Inferior parietal cortex (tissue), 1 donor: ENCODE measurements around the gene GMCL1.
"Not testable (repeated sequence)": the region's sequence is repeated elsewhere in the genome, so short reads cannot be mapped to it uniquely, and the experiment has no call there.

ENCODE experiments used
- DNase-seq: peaks from one replicate; pipeline ENCODE4 v3.0.0-alpha.2; 2016; ENCODE audit errors: extremely low spot score

Gene GMCL1

DNA sequence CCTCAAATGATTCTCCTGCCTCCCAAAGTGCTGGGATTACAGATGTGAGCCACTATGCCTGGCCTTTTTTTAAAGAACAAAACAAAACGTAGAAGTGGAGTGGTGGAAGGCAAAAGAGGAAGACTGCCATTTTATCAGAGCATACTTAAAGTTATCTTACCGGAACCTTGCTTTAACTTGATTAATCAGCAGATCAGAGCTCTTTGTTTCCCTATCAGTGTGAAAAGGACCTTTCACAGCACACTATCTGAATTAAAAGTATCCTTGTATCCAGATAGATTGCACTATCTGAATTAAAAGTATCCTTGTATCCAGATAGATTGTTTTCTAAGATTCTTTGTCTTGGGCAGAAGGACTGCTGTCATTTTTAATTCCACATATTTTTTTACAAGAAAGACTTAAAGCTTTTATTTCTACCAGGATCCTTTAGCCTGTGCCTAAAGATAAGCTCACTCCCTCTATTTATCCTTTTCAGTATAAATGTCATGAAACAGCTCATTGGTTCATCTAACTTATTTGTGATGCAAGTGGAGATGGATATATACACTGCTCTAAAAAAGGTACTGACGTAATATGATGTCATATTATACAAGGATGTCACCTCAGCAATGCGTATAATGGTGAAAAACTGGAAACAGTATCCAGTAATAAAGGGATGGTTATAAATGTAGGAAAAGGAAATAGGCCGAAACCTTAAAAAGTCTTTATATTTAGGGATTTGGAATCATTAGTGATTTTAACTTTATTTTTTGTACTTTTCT, 17.8 kb downstream of the GMCL1 start:
- DNase-seq: no peak

GRCh38 chr2:69848186-69848790, 18.8 kb downstream of the GMCL1 start:
- no peak for DNase-seq

DNA sequence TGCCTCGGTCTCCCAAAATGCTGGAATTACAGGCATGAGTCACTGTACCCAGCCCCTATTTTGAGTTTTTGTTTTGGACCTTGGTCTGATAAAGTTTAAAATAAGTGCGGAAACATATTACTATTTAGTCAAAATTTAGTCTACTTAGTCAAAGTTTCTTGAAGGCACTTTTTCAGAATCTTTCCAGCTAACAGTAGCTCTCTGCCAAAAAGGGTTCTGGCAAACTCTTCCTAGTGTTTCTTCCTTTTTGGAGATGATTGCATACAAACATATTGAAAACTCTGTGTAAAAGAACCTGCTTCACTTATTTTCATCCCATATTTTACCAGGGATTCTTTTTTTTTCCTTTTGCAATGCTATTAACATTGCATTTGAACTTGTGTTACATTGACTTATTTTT, 28.8 kb downstream of the GMCL1 start:
- no peak for DNase-seq

- no peak for DNase-seq
Measured at GRCh38 chr2:69863298-69863697, 33.8 kb downstream of the GMCL1 start.

DNA sequence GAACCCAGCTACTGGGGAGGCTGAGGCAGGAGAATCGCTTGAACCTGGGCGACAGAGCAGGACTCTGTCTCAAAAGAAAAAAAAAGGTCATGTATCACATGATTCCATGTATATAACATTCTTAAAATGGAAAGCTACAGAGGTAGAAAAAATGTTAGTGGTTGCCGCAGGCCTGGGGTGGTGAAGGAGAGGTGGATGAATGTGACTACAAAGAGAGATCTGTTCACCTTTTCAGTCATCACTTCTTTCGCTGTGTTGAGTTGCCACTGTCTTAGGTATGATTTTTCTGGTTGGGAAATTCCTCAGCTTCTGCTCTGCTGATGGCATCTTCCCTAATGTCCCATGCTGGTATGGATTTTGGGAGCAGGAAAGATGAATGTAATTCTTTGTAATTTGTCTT, 59.0 kb downstream of the GMCL1 start:
- DNase-seq: no peak

GRCh38 chr2:69889302-69889701, 59.8 kb downstream of the GMCL1 start:
- DNase-seq: no peak

DNA sequence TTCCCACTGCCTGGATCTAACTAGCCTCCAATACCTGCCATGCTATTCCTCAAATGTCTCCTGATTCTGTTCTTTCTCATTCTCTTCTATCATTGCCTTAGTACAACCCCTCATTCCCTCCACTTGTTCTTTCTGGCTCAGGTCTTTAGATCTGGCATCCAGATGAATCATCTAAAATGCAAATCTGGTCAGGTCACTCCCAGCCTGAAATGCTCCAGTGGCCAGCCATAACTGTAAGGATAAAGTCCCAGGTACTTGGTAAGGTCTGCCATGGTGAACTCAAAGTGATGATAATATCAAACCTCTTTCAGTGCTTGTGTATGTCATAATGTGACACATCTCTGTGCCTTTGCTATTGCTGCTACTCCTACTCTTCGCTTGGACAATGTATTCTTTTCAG, 61.4 kb downstream of the GMCL1 start:
- DNase-seq: no peak

- DNase-seq: not testable (repeated sequence)
Measured at GRCh38 chr2:69892838-69893424, 63.5 kb downstream of the GMCL1 start.

- peak; percentile 93 for DNase-seq
Measured at GRCh38 chr2:69893684-69894551, 64.5 kb downstream of the GMCL1 start, which contains the start of gene SNRNP27. Gene SNRNP27 (plus strand): TSS chr2:69893956. CDS start chr2:69893985, 29 bp downstream.

DNA sequence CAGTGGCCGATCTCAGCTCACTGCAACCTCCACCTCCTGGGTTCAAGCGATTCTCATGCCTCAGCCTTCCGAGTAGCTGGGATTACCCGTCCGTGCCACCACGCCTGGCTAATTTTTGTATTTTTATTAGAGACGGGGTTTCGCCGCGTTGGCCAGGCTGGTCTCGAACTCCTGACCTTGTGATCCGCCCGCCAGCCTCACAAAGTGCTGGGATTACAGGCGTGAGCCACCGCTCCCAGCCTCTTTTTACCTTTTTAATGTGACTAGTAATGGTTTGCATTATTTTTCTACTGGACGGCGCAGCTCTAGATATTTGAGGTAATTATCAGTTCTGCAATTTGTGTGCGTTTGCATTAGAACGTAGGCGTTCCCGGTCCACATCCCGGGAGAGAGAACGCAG, 65.3 kb downstream of the GMCL1 start:
- DNase-seq: not testable (repeated sequence)

DNA sequence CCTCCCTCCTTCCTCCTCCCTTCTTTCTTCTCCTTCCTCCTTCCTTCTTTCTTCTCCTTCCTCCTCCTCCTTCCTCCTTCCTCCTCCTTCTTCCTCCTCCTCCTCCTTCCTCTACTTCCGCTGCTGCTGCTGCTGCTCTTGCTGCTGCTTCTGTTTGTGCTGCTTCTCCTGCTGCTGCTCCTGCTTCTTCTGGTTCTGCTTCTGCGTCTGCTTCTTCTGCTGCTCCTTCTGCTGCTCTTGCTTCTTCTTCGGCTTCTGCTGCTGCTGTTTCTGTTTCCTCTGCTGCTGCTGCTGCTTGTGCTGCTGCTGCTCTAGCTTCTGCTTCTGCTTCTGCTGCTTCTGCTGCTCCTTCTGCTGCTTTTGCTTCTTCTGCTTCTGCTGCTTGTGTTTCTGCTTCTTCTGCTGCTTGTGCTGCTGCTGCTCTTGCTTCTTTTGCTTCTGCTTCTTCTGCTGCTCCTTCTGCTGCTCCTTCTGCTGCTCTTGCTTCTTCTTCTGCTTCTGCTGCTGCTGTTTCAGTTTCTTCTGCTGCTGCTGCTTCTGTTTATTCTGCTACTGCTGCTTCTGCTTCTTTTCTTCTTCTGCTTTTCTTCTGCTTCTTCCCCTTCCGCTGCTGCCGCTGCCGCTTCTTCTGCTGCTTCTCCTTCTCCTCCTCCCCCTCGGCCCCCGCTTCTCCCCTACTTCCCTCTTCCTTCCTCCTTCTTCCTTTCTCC, 72.9 kb downstream of the GMCL1 start:
- no peak for DNase-seq

GRCh38 chr2:69907216-69907615, 77.8 kb downstream of the GMCL1 start:
- DNase-seq: no peak

DNA sequence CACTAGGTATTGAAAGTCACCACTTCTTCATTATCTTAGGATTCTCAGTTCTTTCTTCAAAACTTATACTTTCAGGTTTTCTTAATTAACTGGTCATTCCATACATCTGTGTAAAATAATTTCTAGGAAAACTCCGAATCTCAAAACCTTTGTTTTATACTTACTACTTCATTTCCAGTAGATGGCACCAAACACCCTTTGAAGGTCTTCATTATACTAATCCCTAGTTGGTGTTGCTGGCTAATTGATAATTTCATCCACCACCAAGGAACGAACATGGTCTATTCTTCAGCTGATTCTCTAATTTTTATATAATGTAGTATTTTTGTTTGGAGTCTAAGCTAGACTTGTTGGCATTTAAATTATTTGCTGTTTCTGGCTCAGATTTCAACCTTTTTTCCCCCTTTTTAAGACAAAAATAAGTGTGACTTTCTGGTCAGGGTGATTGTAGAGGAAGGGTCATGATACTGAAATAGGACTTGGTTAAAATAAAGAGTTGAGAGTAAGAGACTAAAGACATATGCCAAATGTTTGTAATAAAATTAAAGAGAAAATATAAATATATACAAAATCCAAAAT, 82.6 kb downstream of the GMCL1 start:
- peak; percentile 82 for DNase-seq

- DNase-seq: peak; percentile 99
Measured at GRCh38 chr2:69914164-69914949, 84.9 kb downstream of the GMCL1 start.

- no peak for DNase-seq
Measured at GRCh38 chr2:69914950-69915945, 85.8 kb downstream of the GMCL1 start, which contains the start of gene MXD1. Gene MXD1 (plus strand): TSS chr2:69915109. CDS start chr2:69915331, 222 bp downstream.

DNA sequence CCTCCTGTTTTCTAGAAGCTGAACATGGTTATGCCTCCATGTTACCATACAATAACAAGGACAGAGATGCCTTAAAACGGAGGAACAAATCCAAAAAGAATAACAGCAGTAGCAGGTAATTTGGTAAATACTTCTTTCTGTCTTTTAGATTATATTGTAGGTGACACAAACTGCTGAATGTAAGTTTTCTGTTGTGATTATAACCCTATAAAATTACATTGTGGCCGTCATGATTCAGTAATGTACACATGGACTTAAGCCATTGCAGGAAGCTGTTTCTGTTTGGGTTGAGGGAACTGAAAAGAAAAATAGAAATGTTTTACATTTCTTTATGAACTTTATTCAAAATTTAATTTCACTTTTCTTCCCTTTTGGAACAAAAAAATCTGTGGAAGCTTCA, 86.6 kb downstream of the GMCL1 start:
- DNase-seq: no peak

DNA sequence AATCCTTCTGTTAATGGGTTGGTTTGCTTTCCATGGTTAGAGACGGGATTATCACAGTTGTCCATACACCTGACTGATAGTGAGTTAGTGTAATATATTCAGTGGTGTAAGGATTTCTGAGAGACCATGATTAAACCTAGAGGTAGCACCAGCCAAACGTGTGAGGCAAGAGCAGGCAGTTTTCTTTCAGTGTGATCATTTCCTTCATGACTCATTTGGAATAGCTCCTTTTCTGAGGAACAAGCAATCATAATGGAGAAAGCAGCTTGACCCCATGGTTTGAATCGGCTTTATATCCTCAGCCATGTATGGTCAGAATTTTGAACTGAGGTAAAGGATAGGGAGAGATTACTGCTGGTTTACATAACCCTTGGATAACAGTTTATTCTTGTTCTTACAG, 88.4 kb downstream of the GMCL1 start:
- DNase-seq: no peak

DNA sequence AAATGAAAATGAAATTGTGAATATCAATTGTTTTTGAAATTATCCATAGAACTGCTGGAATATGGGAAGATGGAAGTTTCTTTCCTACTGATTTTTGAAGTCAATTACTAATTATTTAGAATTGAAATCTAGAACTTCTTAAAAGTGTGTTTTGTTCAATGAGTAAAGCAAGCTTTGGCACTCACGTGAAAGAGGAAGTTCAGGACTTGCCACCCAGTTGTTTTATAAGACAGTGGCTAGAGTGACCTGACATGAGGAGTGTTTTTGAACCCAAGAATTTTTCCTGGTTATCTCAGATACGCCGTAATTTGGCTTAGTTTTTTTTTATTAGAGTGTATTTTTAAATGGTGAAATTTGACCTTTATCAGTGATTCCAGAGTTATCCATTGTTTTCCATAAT, 88.9 kb downstream of the GMCL1 start:
- no peak for DNase-seq

GRCh38 chr2:69923116-69923515, 93.7 kb downstream of the GMCL1 start:
- no peak for DNase-seq
